PFSK-1 (cell line): ENCODE measurements around the gene CBLN3.

Experiments used
- FOXP2 ChIP-seq: optimal IDR thresholded peaks from 2 replicates; pipeline ENCODE3; 2011; ENCODE audit warnings: borderline replicate concordance, control low read depth, inconsistent platforms; ENCODE audit not compliant: insufficient read depth; ENCODE audit errors: extremely low read length, extremely low read depth
- POLR2AphosphoS5 ChIP-seq: IDR thresholded peaks from 2 replicates; pipeline ENCODE4 v1.6.1; 2012; ENCODE audit warnings: low read depth, mild to moderate bottlenecking, control low read depth, low read length, moderate library complexity
- REST ChIP-seq, 2 experiments: IDR thresholded peaks; 2 replicates each; pipeline versions ENCODE4 v1.6.1 to v1.8.0; 2011 to 2012; ENCODE audit warnings: low read depth in 2 of 2, low read length in 2 of 2, control low read depth in 1 of 2, inconsistent platforms in 1 of 2, mild to moderate bottlenecking in 1 of 2, moderate library complexity in 1 of 2; ENCODE audit not compliant: insufficient read depth in 1 of 2
- SIN3A ChIP-seq: IDR thresholded peaks from 2 replicates; pipeline ENCODE4 v1.6.1; 2012; ENCODE audit warnings: mild to moderate bottlenecking, low read length, moderate library complexity, borderline replicate concordance; ENCODE audit not compliant: insufficient read depth
- TAF1 ChIP-seq: IDR thresholded peaks from 2 replicates; pipeline ENCODE4 v1.6.1; 2012; ENCODE audit warnings: low read length, control low read depth, borderline replicate concordance; ENCODE audit not compliant: insufficient read depth

The CBLN3 gene

GRCh38 chr14:24411443-24412389 lies 17.8 kb downstream of the CBLN3 start:
- no peak for TF ChIP-seq TAF1
- TF ChIP-seq FOXP2 = no peak
- TF ChIP-seq REST (IDR thresholded peaks at IDR 0.05; ENCODE audit: insufficient read depth in 1 of 2, low read depth in 2 of 2, low read length in 2 of 2) = no peak
- no peak for TF ChIP-seq SIN3A
- TF ChIP-seq POLR2AphosphoS5 = no peak

- TF ChIP-seq SIN3A (no peak), FOXP2 (no peak), POLR2AphosphoS5 (no peak), TAF1 (no peak), REST (IDR thresholded peaks at IDR 0.05; ENCODE audit: insufficient read depth in 1 of 2, low read depth in 2 of 2, low read length in 2 of 2) (no peak)
Observed at GRCh38 chr14:24409956-24410355, 19.5 kb downstream of the CBLN3 start.

- TF ChIP-seq FOXP2 = no peak
- TF ChIP-seq POLR2AphosphoS5 = no peak
Observed at GRCh38 chr14:24409192-24409591, 20.3 kb downstream of the CBLN3 start.

GRCh38 chr14:24408764-24409163 lies 20.7 kb downstream of the CBLN3 start:
- TF ChIP-seq SIN3A (no peak), FOXP2 (no peak), POLR2AphosphoS5 (no peak), TAF1 (no peak), REST (IDR thresholded peaks at IDR 0.05; ENCODE audit: insufficient read depth in 1 of 2, low read depth in 2 of 2, low read length in 2 of 2) (no peak)

- no peak for TF ChIP-seq TAF1
- TF ChIP-seq REST (IDR thresholded peaks at IDR 0.05; ENCODE audit: insufficient read depth in 1 of 2, low read depth in 2 of 2, low read length in 2 of 2) = no peak
- no peak for TF ChIP-seq FOXP2
- TF ChIP-seq SIN3A = no peak
- no peak for TF ChIP-seq POLR2AphosphoS5
Observed at GRCh38 chr14:24407608-24408325, 21.7 kb downstream of the CBLN3 start.
